Adrenal gland (tissue), 5 donors: ENCODE results near the gene GJD4.

Source experiments
- POLR2A ChIP-seq, 2 donors: fragments of 450-650 bp; IDR thresholded peaks; one replicate each; pipeline ENCODE4 v1.6.1; 2017; ENCODE audit warnings: antibody characterized with exemption in 2 of 2, mild to moderate bottlenecking in 2 of 2, moderate library complexity in 1 of 2
- TF ChIP-seq, protein P1 (sequence below), 6 experiments: fragments of 450-650 bp in 4 of 6; fragments of 200-600 bp in 2 of 6; sonication (generic) in 1 of 6; IDR thresholded peaks; 1 replicate in 5 of 6; 2 replicates in 1 of 6; pipeline versions ENCODE4 v1.5.1 to v1.8.0; 2016 to 2021; ENCODE audit warnings: antibody characterized with exemption in 6 of 6, mild to moderate bottlenecking in 2 of 6, moderate library complexity in 1 of 6
- donor health status: DM: no; HTN: no; CAD: no.

DNA sequence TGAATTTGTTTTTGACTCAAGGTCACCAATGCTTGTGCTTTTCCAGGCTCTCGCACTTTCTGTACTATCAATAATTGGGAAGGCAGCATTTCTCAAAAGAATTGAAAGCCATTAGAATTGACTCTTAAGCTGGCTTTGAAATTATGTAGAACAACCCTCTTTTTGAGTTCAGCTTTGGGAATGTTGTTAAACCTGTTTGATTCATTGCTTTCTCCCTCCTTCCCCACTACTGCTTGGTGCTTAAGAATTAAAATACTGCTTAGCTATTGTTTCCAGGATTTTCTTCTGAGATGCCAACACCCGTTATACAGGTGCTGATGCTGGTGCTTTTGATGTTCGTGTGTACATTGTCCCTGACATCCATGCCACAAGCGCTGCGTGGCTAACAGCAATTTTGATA, 52.5 kb downstream of the GJD4 start:
- TF ChIP-seq, protein P1, sequence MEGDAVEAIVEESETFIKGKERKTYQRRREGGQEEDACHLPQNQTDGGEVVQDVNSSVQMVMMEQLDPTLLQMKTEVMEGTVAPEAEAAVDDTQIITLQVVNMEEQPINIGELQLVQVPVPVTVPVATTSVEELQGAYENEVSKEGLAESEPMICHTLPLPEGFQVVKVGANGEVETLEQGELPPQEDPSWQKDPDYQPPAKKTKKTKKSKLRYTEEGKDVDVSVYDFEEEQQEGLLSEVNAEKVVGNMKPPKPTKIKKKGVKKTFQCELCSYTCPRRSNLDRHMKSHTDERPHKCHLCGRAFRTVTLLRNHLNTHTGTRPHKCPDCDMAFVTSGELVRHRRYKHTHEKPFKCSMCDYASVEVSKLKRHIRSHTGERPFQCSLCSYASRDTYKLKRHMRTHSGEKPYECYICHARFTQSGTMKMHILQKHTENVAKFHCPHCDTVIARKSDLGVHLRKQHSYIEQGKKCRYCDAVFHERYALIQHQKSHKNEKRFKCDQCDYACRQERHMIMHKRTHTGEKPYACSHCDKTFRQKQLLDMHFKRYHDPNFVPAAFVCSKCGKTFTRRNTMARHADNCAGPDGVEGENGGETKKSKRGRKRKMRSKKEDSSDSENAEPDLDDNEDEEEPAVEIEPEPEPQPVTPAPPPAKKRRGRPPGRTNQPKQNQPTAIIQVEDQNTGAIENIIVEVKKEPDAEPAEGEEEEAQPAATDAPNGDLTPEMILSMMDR (IDR thresholded peaks at IDR 0.05): no peak
- no peak for TF ChIP-seq POLR2A (IDR thresholded peaks at IDR 0.05)
